HG03039 (cell line): ENCODE measurements around the gene FES.
"Not testable (repeated sequence)": the region's sequence is repeated elsewhere in the genome, so short reads cannot be mapped to it uniquely, and the experiment has no call there.

Source experiments
- ATAC-seq: cut with Tn5 transposase; IDR thresholded peaks from one replicate; pipeline ENCODE4 v1.9.1; 2021; ENCODE audit warnings: mild to moderate bottlenecking, moderate library complexity; ENCODE audit not compliant: unreplicated experiment

The FES gene

DNA sequence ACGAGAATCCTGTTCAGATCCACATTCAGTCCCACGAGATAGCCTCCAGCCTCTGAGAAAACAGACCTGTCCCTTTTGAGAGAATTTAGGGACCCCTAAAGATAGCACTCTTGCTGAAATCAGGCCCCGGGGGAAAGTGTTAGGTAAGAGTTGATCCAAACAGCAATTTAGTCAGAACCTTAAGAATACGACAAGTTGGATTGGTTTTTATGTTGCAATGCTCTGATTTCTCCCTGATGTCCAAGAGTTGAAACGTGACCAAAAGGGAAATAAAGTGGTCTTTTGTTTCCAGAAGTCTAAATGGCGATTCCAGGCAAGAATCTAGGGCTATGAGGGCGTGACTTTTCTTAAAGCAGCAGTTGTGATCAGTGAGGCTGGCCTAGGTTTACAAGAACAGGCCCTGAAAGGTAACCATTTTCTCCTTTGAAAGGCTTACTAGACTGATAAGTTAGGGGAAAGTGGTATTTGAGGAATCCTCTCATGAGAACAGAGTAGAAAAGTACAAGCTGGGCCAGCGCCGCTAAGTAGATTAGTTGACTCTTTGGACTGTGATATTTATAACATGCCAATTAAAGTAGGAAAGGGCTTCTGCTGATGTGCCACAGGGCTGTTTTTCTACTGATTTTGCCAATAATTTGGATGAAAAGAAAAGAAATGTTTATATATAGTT is 23.7 kb downstream of the FES start:
- ATAC-seq = no peak

DNA sequence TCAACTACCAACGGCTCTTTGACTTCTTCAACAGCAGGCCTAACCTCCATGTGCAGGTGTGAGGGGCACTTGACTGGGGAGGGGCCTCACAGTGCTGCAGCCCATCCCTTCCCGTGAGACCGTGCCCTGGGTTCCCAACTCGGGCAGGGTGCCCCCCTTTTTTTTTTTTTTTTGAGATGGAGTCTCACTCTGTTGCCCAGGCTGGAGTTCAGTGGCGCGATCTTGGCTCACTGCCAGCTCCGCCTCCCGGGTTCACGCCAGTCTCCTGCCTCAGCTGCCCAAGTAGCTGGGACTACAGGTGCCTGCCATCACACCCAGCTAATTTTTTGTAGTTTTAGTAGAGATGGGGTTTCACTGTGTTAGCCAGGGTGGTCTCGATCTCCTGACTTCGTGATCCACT is 25.1 kb downstream of the FES start:
- not testable (repeated sequence) for ATAC-seq

- no peak for ATAC-seq
These were observed 25.7 kb downstream of the FES start for GRCh38 chr15:90909976-90910375.

GRCh38 chr15:90910441-90911301 is 26.4 kb downstream of the FES start:
- no peak for ATAC-seq

- ATAC-seq = no peak
These were observed 27.0 kb downstream of the FES start for GRCh38 chr15:90911302-90911623.

DNA sequence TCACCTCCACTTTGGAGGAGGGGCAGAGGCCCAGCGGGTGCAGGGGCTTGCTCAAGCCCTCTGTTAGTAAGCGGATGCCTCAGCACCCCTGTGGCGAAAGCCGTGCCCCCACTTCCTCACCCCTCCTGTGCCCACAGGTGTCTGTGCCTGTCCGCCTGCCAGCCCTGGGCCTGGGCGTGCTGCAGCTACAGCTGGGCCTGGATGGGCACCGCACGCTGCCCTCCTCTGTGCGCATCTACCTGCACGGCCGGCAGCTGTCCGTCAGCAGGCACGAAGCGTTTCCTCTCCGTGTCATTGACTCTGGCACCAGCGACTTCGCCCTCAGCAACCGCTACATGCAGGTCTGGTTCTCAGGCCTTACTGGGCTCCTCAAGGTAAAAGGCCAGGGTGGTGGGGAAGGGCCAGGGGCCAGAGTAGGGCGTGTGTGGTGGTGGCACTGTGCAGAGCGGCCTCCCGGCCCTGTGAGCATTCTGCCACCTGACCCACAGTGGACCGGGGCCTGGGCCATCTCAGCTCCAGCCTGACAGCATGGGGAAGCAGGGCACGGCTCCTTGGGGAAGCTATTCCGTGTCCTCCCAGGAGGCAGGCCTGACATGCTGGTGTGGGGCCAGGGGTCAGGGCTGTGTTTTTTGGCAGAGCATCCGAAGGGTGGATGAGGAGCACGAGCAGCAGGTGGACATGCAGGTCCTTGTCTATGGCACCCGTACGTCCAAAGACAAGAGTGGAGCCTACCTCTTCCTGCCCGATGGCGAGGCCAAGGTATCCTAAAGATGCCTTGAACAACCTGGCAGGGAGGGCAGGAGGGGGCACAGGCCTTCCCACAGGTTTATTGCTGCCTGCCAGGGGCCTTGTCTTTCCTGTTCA is 27.8 kb downstream of the FES start:
- ATAC-seq = no peak

- no peak for ATAC-seq
These were observed 28.4 kb downstream of the FES start for GRCh38 chr15:90912770-90913075.

DNA sequence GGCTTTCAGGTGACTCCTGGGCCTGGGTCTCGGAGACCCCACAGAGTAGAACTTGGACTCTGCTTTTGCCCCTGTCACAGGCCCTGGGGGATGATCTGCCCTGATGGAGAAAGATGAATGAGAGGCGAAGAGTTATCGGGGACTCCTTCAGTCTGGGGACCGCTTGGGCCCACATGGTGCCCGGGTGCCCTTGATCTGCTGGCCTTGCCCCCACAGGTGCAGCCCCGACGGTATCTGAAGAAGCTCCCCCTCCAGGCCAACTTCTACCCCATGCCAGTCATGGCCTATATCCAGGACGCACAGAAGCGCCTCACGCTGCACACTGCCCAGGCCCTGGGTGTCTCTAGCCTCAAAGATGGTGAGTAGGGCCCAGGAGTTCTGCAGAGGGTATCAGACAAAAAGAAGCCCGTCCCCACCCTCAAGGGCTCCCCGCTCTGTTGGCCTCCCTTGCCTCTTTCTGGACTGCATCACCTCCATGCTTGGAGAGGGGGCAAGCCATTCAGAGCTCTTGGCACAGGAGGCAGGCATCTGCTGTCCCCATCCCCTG is 29.2 kb downstream of the FES start:
- ATAC-seq = no peak

DNA sequence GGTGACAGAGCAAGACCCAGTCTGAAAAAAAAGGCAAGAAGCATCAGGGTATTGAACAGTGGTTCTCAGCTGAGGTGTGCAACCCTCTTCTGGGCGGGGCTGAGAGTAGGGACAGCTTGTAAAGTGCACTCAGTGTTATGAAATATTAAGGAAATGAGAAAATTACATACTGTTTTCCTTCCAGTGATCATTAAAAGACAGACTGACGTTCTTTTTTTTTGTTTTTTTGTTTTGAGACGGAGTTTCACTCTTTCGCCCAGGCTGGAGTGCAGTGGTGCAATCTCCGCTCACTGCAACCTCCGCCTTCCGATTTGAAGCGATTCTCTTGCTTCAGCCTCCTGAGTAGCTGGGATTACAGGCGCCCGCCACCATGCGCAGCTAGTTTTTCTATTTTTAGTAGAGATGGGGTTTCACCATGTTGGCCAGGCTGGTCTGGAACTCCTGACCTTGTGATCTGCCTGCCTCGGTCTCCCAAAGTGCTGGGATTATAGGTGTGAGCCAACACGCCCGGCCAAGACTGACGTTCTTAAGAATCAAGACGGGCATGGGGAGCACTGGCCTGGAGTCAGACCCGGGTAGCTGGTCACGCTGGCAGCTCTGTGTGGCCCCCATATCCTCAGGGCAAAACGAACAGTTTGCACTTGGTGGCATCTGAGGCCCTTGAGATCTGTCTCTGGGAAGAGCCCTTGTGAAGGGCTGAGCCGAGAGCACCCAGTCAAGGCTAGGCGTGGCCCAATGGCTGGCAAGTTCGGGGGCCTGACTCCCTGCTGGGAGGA is 30.2 kb downstream of the FES start:
- no peak for ATAC-seq

DNA sequence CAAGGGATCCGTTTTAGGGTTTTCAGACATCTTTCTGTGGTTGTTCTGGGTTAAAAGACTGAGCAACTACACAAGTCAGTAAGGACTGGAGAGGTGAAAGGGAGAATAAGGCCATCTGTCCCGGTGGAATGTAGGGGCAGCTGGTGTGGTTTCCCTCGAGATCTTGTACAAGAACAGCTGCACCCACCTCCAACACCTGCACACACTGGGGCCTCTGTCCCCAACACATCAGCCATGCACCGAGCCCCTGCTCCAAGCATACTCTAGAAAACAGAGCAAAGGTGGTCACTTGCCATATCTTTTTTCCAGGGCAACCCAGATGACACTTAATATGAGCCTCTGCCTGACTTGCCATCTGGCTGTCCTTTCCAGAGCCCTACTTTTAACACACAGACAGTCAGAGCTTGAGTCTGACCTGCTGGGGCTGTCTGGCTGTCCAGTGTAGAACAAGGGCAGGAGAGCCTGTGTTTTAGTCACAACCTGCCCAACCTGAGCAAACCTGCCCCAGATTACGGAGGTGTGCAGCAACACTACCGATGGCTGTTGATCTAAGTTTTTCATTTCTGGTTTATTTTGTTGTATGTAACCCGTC is 31.0 kb downstream of the FES start:
- ATAC-seq = no peak

DNA sequence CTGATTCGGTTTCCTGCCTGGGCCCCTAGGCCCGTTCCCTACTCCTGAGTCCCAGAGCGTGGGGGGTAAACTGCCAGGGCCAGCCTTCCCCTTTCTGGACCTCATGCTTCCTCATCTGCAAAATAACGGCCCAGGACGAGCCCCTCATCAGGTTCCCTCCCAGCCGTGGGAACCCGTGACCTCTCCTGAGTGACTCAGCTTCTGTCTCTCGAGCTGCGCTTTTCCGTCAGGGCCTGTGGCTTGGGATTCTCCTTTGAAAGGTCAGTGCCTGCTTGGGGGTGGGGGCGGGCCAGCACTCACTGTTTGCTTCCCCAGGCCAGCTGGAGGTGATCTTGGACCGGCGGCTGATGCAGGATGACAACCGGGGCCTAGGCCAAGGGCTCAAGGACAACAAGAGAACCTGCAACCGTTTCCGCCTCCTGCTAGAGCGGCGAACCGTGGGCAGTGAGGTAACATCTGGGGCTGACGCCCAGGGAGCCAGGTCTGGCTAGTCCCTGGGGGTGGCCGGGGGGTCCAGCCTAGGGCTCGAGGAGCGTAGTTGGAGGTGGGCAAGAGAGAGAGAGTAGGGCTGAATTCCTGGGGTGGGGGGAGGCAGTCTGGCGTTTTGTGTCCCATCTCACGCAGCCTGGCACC is 31.6 kb downstream of the FES start:
- ATAC-seq = no peak

- ATAC-seq = no peak
These were observed 32.2 kb downstream of the FES start for GRCh38 chr15:90916461-90916860.

DNA sequence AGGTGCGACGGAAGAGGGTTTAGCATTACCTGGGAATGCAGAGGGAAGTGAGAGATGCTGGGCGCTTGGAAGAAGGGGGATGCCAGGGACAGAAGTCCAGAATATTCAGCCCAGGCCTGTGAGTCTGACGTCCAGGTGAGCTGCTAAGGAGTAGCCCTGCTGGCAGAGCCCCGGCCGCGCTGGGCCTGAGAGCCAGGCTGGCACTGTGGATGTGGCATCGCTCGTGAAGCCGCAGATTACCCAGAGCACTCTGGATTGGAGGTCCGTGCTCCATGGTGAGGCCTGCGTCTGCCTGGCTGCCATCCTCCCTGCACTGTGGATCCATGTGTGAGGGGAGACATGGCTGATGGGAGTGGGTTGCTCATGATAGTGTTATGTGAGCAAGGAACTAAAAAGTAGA is 33.3 kb downstream of the FES start:
- no peak for ATAC-seq

GRCh38 chr15:90918034-90918788 is 33.9 kb downstream of the FES start:
- no peak for ATAC-seq

GRCh38 chr15:90918835-90919234 is 34.5 kb downstream of the FES start:
- no peak for ATAC-seq

DNA sequence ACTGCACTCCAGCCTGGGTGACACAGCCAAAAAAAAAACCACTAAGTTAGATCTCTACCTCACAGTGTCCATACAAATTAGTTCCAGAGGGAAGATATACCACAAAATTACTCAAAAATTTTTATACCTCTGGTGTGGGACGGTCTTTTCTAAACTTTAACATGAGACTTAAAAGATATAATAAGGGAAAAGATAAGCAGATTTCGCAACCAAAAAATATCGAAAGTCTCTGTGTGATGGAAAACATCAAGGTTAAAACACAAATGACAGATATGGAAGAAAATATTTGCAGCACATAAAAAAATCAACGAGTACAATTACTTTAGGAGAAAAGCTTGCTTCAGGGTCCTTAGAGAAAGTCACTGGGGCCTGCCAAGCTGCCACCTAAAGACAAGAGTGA is 37.6 kb downstream of the FES start:
- no peak for ATAC-seq

- peak; percentile 61 for ATAC-seq
These were observed 38.5 kb downstream of the FES start for GRCh38 chr15:90922712-90923322.

DNA sequence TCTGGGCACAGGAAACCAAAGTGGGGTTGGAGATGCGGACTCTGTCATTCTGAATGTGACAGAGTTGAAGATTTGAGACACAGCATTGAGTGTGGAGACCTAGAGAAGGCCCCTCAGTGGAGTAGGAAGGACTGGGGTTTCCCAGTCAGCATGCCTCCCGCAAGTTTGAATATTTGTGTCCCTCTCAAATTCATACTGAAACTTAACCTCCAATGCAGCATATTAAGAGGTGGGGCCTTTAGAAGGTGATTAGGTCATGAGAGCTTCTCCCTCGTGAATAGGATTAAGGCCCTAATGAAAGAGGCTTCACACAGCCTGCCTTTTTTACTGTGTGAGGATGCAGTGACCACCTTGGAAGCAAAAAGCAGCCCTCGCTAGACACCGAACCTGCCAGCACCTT is 40.1 kb downstream of the FES start:
- ATAC-seq = peak; percentile 72

DNA sequence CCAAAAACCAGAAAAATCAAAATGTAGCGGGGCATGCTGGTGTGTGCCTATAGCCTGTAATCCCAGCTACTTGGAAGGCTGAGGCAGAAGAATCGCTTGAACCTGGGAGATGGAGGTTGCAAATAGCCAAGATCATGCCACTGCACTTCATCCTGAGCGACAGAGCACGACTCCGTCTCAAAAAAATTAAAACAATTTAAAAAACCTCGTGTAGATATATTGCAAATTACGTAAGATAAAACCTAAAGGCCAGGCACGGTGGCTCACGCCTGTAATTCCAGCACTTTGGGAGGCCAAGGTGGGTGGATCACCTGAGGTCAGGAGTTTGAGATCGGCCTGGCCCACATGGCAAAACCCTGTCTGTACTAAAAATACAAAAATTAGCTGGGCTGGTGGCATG is 42.5 kb downstream of the FES start:
- ATAC-seq = not testable (repeated sequence)
